PC-9 (cell line): ENCODE results near the gene SEZ6L.

Source experiments
- EZH2 ChIP-seq: fragments of 200-600 bp; sonication (generic); IDR thresholded peaks from 2 replicates; pipeline ENCODE4 v1.8.0; 2017; ENCODE audit warnings: antibody characterized with exemption, low read depth
- TF ChIP-seq, protein P1 (sequence below): fragments of 200-600 bp; sonication (generic); conservative IDR thresholded peaks from 2 replicates; pipeline ENCODE4 v1.6.1; 2017; ENCODE audit warnings: mixed run types, antibody characterized with exemption, mild to moderate bottlenecking, moderate library complexity

- TF ChIP-seq EZH2: no peak
- TF ChIP-seq, protein P1, sequence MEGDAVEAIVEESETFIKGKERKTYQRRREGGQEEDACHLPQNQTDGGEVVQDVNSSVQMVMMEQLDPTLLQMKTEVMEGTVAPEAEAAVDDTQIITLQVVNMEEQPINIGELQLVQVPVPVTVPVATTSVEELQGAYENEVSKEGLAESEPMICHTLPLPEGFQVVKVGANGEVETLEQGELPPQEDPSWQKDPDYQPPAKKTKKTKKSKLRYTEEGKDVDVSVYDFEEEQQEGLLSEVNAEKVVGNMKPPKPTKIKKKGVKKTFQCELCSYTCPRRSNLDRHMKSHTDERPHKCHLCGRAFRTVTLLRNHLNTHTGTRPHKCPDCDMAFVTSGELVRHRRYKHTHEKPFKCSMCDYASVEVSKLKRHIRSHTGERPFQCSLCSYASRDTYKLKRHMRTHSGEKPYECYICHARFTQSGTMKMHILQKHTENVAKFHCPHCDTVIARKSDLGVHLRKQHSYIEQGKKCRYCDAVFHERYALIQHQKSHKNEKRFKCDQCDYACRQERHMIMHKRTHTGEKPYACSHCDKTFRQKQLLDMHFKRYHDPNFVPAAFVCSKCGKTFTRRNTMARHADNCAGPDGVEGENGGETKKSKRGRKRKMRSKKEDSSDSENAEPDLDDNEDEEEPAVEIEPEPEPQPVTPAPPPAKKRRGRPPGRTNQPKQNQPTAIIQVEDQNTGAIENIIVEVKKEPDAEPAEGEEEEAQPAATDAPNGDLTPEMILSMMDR: no peak
These were observed 13.5 kb downstream of the SEZ6L start for GRCh38 chr22:26182723-26183122.
